RWPE2 (cell line): ENCODE data around the gene MRTFA.

Experiments
- ATAC-seq: fragments of 200-7000 bp; cut with Tn5 transposase; 3 replicates; pipeline ENCODE4 v1.9.1; 2021; ENCODE audit warnings: low read depth
- DNase-seq: peaks from one replicate; pipeline ENCODE4 v3.0.0-alpha.2; 2020; ENCODE audit warnings: low spot score
- H3K27ac ChIP-seq: fragments of 450-650 bp; 2 replicates; pipeline ENCODE4 v1.5.1; 2017; ENCODE audit warnings: mild to moderate bottlenecking; ENCODE audit not compliant: poor library complexity, severe bottlenecking
- H3K27me3 ChIP-seq: fragments of 250-450 bp; sonication (Bioruptor Pico); 2 replicates; pipeline ENCODE4 v1.5.1; 2021; ENCODE audit warnings: mild to moderate bottlenecking, moderate library complexity; ENCODE audit not compliant: insufficient read depth, poor library complexity, severe bottlenecking
- H3K36me3 ChIP-seq: fragments of 250-450 bp; sonication (Bioruptor Pico); 2 replicates; pipeline ENCODE4 v1.5.1; 2020; ENCODE audit warnings: low read depth, mild to moderate bottlenecking, moderate library complexity
- H3K4me1 ChIP-seq: fragments of 250-450 bp; sonication (Bioruptor Pico); 2 replicates; pipeline ENCODE4 v1.5.1; 2021; ENCODE audit warnings: mild to moderate bottlenecking, moderate library complexity; ENCODE audit not compliant: insufficient read depth, poor library complexity, severe bottlenecking
- H3K4me3 ChIP-seq: fragments of 250-450 bp; sonication (Bioruptor Pico); 2 replicates; pipeline ENCODE4 v1.5.1; 2021; ENCODE audit warnings: mild to moderate bottlenecking, moderate library complexity; ENCODE audit not compliant: severe bottlenecking
- H3K9me3 ChIP-seq: fragments of 250-450 bp; sonication (Bioruptor Pico); 2 replicates; pipeline ENCODE4 v1.5.1; 2021; ENCODE audit warnings: mild to moderate bottlenecking, moderate library complexity; ENCODE audit not compliant: severe bottlenecking
- TF ChIP-seq, protein P1 (sequence below): fragments of 450-650 bp; IDR thresholded peaks from one replicate; pipeline ENCODE4 v1.5.1; 2017; ENCODE audit warnings: mild to moderate bottlenecking, moderate library complexity; ENCODE audit not compliant: poor library complexity, severe bottlenecking

Gene MRTFA

DNA sequence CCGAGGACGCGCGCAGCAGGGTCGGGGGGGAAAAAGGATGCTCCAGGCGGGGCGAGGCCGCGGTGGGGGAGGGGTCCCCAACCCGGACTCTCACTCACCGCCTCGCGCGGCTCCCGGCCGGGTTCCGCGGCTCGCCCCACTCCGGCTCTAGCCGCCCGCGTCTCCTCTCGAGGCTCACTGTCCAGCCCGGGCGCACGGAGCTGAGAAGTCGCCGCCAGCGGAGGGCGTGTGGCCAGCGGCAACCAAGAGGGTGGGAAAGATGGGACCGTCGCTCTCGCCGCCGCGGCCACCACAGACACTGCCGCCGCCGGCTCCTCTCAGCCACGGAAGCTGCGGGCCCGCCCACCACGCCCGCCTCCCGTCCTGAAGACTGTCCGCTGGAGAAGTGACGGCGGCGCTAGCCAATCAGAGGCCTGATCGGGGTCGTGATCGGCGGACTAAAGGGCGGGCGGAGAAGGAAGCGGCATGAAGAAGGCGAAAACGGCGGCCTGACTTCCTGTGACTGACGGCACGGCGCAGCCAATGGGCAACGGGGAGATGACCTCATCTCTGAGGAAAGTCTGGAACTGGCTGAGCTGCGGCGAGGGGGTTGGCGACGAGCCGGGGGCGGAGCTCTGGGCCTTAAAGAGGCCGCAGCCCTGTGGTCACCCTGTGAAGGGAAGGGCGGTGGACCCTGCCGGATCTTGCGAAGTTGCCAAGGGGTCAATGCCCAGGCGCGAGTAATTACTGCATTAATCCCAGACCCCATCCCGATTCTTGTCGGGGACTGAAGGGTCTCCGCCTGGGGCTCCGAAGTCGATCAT is at the start of gene MRTFA:
TSS of gene MRTFA (minus strand) at position 340 of the 803 bp plus-strand sequence.
- peak within 1 kb of the TSS; percentile 49 for H3K27ac ChIP-seq
- peaks cover 11% of the 10 kb centered on the region; the same call in 1 of the 2 replicates for H3K36me3 ChIP-seq
- TF ChIP-seq, protein P1, sequence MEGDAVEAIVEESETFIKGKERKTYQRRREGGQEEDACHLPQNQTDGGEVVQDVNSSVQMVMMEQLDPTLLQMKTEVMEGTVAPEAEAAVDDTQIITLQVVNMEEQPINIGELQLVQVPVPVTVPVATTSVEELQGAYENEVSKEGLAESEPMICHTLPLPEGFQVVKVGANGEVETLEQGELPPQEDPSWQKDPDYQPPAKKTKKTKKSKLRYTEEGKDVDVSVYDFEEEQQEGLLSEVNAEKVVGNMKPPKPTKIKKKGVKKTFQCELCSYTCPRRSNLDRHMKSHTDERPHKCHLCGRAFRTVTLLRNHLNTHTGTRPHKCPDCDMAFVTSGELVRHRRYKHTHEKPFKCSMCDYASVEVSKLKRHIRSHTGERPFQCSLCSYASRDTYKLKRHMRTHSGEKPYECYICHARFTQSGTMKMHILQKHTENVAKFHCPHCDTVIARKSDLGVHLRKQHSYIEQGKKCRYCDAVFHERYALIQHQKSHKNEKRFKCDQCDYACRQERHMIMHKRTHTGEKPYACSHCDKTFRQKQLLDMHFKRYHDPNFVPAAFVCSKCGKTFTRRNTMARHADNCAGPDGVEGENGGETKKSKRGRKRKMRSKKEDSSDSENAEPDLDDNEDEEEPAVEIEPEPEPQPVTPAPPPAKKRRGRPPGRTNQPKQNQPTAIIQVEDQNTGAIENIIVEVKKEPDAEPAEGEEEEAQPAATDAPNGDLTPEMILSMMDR, result no peak
- DNase-seq (peak; percentile 100), ATAC-seq (peak; percentile 92)
- no peaks in the 10 kb centered on the region for H3K27me3 ChIP-seq
- no peaks in the 10 kb centered on the region for H3K9me3 ChIP-seq
- H3K4me1 ChIP-seq, result peaks cover 27% of the 10 kb centered on the region
- H3K4me3 ChIP-seq, result peak within 1 kb of the TSS; percentile 92

DNA sequence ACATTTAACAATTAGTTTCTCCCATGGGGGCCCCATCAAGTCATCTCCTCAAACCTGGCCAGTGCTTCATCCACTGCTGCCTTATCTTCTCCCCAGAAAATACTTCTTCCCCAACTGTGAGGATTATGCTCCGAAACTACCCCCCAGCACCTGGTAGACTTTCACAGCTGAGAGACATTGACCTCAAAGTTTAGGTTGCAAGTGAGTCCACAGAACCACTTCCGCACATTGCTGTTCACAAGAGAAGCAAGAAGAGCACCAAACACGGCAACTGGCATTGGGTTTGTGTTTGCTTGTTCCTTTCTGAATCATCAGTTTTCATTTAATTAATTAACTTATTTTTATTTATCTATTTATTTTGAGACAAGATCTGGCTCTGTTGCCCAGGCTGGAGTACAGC is 48.9 kb upstream of the MRTFA start:
- Histone ChIP-seq H3K36me3 (no peaks in the 10 kb centered on the region), H3K27me3 (no peaks in the 10 kb centered on the region), H3K9me3 (no peaks in the 10 kb centered on the region), H3K27ac (no peak overlapping the region), H3K4me3 (no peak overlapping the region), H3K4me1 (peaks cover 5% of the 10 kb centered on the region)
- ATAC-seq (no peak), DNase-seq (no peak)
- TF ChIP-seq, protein P1, result no peak

DNA sequence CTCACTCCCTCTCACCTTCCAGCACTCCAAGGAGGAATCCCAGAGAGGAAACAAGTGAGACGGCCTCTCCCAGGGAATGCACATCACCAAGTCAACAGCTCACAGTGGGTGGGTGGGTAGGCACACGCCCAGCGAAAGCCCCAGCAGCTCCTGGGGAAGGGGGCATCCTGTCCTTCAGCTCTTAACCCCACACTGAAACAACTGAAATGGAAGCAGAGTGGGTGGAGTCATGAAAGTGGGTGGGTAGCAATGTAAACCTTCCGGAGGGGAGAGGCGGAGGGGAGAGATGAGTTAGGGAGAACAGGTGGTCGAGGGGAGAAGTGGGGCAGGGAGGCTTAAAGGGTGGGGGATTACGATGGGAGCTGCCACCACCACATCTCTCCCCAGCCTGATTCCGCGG is 48.2 kb upstream of the MRTFA start:
- DNase-seq (no peak), ATAC-seq (no peak)
- no peaks in the 10 kb centered on the region for H3K27me3 ChIP-seq
- no peaks in the 10 kb centered on the region for H3K9me3 ChIP-seq
- no peak overlapping the region for H3K27ac ChIP-seq
- peaks cover 5% of the 10 kb centered on the region for H3K4me1 ChIP-seq
- TF ChIP-seq, protein P1, result no peak
- no peak overlapping the region for H3K4me3 ChIP-seq
- H3K36me3 ChIP-seq, result no peaks in the 10 kb centered on the region

DNA sequence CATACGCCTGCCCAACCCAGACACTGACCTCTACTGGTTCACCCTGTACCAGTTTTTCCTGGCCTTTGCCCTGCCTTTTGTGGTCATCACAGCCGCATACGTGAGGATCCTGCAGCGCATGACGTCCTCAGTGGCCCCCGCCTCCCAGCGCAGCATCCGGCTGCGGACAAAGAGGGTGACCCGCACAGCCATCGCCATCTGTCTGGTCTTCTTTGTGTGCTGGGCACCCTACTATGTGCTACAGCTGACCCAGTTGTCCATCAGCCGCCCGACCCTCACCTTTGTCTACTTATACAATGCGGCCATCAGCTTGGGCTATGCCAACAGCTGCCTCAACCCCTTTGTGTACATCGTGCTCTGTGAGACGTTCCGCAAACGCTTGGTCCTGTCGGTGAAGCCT is 44.9 kb upstream of the MRTFA start:
- TF ChIP-seq, protein P1, result no peak
- H3K27ac ChIP-seq, result no peak overlapping the region
- peaks cover 5% of the 10 kb centered on the region for H3K4me1 ChIP-seq
- no peaks in the 10 kb centered on the region for H3K36me3 ChIP-seq
- H3K27me3 ChIP-seq, result no peaks in the 10 kb centered on the region
- ATAC-seq, result no peak
- no peaks in the 10 kb centered on the region for H3K9me3 ChIP-seq
- DNase-seq, result no peak
- H3K4me3 ChIP-seq, result no peak overlapping the region

DNA sequence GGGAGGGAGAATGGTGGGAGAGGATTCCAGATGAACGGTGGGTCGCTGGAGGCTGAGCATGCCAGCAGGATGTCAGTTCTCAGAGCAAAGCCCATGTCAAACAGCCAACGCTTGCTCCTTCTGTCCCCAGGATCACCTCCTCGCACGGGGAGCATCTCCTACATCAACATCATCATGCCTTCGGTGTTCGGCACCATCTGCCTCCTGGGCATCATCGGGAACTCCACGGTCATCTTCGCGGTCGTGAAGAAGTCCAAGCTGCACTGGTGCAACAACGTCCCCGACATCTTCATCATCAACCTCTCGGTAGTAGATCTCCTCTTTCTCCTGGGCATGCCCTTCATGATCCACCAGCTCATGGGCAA is 44.3 kb upstream of the MRTFA start:
- ATAC-seq (no peak), DNase-seq (no peak)
- Histone ChIP-seq H3K27ac (no peak overlapping the region), H3K36me3 (no peaks in the 10 kb centered on the region), H3K9me3 (no peaks in the 10 kb centered on the region), H3K4me3 (no peak overlapping the region), H3K27me3 (no peaks in the 10 kb centered on the region), H3K4me1 (peaks cover 5% of the 10 kb centered on the region)
- TF ChIP-seq, protein P1, result no peak
